Suppressor macrophage treated with lipopolysaccharide for 1 hour (primary cell): ENCODE data around the gene SULF2.

Experiments used
- DNase-seq, 3 donors: peaks; one replicate each; pipeline ENCODE4 v3.0.0-alpha.2; 2020 to 2022

The SULF2 gene

DNA sequence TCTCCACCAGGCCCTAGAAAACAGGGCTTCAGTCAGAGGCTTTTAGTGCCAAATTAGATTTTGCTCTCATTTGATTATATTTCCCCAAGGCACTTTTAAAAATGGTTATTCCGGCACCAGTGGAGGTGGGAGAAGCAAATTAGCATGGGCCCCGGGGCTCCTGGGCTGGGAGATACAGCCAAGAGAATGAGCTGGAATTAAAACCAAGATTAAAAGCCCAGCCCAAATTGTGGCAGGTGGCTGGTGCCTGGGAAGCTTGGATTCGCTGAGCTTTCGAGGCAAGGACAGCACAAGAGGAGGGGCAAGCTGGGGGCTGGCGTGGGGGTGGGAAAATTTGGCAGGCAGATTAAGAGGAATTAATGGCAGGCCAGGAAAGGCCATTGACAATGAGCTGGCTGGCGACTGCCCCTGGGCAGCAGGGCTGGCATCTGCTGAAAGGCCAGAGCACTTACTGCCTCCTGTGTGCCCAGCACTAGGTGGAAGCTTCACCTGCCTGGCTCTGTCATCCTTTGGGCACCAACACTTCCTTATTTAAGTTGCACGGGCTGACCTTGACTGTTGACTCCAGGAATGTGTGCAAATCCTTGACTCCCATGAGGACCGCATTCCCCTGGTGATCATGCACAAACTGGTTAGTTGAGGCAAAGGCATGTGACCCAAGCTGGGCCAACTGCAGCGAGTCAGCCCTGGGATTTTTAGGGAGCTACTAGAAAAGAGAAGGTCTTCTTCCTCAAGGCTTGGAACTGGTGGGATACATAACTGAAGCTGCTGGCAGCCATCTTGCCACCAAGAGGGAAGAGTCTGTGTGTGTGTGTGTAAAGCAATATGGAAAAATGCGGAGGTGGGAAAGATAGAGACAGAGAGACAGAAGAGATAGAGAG lies 76.1 kb downstream of the SULF2 start:
- no peak for DNase-seq

DNA sequence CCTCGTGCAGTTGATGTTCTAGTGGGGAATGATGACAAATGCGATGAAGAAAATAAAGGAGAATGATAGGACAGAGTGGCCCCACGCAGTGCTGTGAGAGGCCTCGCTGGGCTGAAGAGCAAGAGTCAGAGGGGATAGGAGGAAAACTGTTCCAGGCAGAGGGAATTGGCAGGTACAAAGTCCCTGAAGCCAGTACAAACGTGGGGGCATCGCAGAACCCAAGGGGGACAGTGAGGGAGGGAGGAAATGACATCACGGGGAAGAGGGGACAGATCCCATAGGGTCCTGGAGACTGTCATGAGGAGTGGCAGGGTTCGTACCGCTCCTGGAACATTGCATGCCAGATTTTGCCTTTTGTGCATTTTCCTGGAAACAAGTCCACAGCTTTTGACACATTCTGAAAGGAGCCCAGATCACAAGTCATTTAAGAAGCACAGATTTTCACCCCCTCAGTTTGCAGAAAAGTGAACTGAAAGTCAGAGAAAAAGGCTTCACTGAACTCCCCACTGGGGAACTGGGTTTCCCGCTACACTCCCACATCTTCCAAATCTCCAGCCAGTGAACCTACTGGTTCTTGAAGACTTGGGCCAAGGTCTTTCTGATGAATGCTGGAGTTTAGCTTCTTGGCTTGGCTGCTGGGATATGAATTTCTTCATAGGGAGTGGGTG lies 77.0 kb downstream of the SULF2 start:
- peak; percentile 76 to 86 (median 82) for DNase-seq

DNA sequence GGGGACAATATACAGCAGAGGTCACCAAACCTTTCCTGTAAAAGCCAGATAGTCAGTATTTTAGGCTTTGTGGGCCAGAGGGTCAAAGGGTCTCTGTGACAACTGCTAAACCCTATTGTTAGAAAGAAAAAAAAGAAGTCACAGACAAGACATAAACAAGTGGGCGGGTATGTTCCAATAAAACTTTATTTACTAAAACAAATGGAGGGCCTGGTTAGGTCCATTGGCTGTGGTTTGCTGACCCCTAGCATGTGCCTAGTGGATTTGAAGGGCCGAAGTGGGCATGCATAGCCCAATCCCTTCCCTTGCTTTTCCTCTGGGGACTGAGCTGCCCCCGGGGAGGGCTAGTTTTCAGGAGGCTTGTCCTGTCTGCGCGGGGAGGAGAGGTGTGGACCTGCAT lies 78.9 kb downstream of the SULF2 start:
- no peak for DNase-seq

DNA sequence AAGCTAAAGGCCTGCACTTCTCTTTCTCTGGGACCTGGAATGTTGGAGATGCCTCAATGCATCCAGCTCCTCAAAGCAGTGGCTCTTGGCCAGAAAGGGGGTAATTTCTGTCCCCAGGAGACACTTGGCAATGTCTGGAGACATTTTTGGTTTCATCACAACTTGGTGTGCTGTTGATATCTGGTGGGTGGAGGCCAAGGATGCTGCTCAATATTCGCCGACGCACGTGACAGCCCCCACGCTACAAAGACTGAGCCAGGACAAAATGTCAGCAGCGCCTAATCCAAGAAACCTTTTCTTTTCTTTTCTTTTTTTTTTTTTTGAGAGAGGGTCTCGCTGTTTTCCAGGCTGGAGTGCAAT lies 79.8 kb downstream of the SULF2 start:
- DNase-seq = no peak

DNA sequence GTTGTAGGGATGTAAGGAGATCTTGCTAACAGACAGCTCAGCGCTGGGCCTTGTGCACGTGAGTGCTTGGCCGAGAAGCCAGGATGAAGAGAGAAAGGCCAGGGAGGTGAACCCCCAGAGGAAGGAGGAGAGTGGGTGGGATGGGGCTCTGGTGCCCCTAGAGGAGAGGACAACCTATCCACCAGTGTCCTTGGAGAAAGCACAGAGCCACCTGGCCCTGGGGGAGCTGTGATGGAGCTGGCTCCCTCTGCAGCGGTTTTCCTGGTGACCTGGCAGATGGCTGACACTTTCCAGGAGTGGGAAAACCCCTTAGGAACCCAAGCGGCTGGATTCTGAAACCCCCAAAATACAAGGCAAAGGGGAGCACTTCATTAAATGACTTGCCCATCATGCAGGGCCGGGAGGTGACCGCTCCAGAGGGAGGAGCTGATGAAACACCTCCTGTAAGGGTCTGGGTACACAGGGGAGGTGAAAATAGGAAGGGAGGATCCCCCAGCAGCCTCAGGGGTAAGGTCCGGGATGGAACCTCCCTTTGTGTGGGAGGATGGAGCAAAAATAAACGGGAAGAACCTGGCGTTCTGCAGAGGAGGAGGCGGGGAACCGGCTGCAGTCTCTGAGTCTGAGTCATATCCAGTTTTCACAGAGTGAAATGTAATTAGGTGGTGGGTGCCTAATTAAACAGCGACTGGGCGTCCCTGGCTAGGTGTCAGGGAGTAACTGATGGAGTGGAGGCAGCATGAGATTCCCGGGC lies 80.4 kb downstream of the SULF2 start:
- peak in 1 of 3 donors; percentile 30 for DNase-seq

DNA sequence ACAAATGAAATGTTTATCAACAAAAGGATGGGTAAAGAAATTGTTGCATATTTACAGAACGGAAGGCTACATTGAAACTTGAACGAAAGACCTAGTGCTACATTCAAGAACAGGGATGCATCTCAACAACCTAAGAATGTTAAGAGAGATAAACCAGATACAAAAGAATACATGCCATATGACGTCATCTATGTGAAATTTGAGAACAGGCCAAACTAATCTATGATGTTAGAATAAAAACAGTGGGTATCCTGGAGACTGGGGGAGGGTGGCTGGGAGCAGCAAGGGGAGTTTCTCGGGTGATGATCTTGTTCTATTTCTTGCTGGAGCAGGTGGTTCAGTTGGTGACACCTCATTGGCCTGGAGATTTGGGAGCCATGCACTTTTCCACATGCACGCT lies 81.5 kb downstream of the SULF2 start:
- DNase-seq = no peak

DNA sequence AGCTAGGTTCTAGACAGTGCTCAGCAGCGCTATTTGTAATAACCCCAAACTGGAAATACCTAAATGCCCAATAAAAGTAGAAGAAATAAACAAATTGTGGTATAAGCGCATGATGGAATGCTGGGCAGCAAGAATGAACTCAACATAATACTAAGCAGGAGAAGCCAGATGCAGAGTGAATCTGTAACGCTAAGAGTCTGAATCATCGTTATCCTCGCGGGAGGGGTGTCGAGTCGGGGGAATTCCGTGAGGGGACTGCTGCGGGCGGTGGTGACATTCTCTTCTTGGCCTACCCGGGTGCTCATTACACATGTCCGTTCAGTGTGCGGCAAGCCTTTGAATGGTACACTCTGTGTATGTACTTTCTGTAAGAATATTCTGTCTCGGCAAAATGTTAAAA lies 83.7 kb downstream of the SULF2 start:
- no peak for DNase-seq

DNA sequence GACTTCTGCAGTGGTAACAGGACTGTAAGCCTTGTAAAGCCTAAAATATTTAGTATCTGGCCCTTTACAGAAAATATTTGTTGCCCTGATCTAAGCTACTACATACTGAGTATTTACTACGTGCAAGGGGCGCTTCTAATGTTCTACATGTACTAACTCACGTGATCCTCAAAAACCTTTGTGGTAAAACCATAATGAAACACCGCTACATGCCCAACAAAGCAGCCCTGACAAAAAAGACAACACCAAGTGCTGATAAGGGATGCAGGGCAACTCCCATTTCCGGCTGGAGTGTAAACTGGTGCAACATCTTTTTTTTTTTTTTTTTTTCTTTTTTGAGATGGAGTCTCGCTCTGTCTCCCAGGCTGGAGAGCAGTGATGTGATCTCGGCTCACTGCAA lies 85.0 kb downstream of the SULF2 start:
- no peak for DNase-seq

DNA sequence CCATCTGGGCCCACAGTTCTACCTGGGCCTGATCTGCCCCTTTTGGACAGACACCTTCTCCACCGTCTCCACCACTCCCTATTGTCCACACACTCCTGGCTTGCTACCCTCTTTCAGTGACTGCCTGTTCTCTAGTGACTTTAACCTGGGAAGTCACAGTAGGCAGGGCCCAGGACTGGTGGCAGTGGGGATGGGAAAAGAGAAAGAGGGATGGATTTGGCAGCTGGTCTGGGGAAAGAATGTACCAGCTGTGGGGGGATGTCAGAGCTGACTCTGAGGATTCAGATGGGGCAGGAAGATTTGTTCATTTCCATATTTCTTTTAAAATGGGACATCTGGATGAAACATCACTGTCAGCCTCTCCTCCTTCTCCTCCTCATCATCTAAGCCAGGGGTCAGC lies 85.5 kb downstream of the SULF2 start:
- DNase-seq = no peak

DNA sequence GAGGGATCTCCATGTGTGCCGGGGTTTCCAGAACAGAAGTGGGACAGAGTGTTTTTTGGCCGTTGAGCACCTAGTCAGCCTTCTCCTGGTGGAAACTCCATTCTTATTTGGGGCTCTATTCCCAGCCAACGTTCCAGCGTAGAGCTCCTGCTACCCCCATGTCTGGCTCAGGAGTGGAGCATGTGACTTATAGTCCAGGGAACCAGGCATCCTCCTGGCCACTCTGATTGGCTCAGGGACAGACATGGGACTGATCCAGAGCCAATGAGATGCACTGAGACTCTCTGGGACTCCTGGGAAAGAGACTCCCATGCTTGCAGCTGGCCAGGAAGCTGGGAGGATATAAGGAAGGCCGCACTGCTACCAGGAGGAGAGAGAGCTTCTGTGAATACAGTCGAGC lies 87.1 kb downstream of the SULF2 start:
- DNase-seq = no peak

DNA sequence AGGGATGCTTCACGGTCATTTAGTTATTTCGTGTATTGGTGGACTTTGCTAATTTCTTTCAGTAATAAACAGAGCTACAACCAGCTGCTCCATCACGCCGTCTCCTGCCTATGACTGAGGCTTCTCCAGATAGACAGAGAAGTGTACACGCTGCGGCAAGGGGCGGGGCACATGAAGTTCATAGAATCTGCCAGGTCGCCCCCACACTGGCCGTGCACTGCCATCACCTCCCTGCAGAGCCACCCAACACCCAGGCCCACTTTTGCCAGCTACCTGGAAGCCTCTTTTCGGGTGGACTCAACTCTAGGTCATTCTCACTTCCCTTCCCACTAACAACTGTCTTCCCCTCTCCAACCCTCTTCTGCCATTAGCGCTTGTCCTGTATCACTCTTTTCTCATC lies 88.4 kb downstream of the SULF2 start:
- DNase-seq = no peak

DNA sequence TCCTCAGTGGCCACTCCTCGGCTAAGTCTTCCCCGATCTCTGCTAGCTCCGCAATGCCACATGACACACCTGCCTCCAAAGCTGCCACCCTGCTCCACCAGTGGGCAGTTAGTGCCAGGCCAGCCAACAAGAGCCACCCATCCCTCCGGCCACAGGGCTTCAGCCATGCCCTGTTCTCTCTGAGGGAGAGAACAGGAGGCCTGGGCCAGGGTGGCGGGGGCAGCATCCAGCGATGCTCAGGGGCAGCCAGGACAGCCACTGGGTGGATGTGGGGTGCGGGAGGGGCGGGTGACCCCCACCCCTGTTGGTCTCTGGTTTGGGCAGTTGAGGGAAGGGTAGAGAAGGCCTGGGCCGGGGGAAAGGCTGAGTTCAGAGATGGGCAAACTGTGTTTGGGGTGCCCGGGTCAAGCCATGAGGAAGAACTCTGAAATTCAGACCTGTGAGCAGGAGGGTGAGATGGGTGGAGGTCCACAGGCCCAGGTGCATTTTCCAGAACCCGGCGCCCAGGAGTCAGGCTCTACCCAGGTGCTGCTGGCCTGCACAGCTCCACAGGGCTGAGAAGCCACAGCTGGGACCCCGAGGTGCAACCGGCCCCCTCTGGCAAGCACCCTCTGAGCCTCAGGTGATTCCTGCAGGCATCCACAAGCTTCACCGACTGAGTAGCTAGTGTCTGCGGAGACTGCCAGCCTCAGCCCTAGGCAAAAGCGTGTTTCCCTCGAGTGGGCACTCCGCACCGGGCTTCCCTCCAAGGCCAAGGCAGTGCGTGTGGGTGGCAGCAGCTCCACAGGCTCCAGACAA lies 91.1 kb downstream of the SULF2 start:
- DNase-seq = no peak

DNA sequence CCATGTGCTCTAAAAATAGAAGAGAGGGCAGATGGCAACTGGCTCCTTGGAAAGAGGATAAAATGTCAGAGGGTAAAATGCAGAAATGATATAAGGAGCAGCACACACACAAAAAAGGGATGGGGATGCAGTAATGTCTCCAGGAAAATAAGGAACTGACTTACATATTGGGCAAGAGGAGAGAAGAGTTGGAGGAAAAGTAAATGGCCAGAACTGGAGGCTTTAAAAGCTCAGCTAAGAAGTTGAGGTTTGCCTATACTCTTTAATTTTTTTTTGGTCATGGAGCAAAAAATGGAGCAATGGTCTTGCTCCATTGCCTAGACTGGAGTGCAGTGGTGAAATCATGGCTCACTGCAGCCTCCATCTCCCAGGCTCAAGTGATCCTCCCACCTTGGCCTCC lies 93.7 kb downstream of the SULF2 start:
- DNase-seq = peak in 2 of 3 donors; percentile 22 to 27

DNA sequence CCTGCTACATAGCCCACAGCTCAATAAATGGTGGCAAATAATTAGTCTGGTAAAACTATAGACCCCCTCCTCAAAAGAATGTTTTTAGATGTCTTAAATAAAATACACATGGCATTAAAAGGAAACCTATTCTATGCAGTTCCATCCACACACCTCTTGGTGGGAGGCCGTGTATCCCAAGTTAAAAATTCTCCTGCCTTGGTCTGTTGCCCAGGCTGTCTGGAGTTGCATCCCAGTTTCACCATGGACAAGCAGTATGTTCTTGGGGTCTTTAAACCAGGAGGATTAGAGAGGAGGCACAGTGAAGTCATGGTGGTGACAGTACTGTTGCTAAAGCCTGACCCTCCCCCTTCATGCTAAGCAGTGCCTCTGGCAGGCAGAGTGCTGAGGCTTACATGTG lies 95.5 kb downstream of the SULF2 start:
- DNase-seq = no peak

DNA sequence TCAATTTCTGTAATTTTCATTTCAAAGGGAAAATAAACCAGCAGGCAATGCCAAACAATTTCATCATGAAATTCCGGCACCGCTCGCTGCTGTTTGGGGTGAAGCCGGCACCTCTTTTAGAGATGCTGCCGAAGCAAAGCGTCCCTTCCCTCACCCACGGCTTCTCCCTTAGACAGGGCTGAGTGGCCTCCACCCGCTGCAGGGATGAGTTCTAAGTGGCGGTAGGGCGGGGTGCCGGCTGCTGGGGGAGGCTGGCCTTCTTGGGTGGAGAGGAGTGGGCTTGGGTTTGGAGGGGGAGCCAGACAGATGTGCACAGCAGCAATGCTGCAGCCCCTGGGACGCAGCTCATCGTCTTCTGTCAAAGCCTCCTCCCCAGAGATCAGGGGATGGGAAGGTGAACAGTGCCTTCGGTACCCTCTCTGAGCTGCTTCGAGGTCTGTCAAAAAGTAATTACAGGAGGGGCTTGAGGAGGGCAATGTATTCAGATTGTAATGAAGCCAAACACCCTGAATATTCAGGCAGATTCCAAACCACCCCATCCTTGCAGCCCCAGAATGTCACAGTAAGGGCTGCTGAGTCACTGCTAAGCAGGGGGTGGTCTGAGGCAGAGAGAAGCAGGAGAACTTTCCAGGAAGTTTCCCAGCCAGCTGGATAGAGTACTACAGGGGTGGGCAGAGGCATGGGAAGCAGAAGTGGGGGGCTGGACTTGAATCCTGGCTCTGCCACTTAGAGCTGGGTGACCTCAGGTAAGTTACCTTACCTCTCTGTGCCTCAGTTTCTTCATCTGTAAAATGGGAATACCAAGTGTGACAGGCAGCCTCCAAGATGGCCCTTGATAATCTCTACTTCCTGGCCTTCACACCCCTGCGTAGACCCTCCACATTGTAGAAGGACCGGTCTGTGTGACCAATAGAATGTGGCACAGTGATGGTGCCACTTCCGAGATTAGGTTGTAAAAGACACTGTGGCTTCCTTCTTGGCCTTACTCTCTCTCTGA lies 96.6 kb downstream of the SULF2 start:
- peak in 2 of 3 donors; percentile 14 to 17 for DNase-seq

DNA sequence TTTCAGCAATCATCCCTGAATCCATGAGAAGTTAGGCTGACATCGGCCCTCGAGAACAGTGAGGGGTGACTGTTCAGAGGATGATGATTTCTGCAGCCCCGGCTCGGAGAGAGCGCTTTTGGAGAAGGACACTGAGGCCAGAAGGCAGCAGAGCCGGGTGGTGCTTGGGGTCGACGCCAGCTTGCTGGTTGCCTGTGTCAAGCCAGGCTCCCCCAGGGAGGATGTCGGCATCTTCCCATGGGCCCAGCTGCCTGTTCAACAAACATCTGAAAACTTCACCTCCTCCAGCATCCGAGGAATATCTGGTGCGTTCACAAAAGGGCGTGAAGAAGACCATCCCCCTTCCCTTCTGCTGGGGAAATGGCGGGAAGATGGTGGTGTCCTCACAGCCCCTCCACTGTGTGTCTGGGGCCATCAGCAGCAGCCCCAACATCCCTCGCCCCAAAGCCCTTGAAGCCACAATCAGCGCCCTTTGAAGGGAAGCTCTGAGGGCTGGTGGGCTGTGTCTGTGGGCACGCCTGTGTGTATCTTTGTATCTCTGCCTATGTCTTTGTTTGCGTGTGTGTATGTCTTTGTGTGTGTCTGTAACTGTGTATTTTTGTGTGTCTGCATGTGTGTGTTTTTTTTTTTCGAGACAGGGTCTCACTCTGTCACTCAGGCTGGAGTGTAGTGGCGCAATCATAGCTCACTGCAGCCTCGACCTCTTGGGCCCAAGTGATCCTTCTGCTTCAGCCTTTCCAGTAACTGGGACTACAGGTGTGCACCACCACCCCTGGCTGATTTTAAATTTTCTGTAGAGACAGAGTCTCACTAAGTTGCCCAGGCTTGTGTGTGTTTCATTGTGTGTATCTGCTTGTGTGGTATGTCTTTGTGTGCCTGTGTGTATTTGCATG lies 97.9 kb downstream of the SULF2 start:
- no peak for DNase-seq

DNA sequence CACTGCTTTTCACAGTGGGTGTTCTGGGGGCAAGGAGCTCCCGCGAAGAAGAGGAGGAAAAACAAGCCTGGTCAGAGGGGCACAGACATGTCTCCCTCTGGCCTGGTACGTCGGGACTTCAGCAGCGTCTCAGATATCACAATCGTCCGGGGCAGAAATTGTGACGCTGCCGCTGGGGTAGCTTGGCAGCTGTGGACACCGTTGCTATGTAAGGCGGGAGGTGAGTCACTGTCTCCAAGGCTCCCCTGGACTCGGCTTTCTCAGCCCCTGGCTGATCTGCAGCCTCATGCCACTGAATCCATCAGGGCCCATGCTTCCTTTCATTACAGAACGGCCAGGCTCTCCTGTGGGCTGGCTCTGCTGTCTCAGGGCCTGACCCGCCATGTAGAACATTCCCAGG lies 98.7 kb downstream of the SULF2 start:
- no peak for DNase-seq

DNA sequence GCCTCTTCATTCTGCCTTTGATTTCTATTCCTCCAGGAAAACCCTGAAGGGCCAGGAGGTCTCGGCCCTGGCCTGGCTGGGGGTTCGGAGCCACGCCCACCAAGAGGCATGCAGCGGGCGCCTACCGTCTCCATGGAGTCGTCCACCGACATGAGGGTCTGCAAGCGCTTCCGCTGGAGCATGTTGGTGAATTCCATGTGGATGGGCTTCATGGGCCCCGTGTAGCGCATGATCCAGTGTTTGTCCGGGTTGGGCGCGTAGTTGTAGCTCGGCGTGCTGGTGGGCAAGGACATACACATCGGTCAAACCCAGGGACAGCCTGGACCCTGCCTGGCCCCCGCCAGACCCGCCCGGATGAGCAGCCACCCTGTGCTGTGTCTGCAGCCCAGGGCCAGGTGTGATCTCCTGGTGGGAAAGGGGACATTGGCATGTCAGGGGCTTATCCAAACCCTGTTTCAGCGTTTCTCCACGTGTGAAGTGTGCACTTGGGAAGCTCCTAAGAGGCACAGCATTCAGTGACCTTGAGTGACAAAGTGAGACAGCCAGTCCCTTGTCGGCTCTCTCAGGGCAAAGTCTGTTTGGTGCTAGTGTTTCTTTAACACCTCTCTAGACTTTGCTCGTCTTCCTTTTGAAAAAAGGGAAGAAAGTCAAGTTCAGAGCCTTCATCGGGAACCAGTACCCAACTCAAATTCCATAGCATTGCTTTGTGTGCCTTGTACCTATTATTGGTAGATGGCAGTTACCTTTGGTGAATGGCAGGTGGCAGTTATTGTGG lies 100.8 kb downstream of the SULF2 start:
- no peak for DNase-seq

DNA sequence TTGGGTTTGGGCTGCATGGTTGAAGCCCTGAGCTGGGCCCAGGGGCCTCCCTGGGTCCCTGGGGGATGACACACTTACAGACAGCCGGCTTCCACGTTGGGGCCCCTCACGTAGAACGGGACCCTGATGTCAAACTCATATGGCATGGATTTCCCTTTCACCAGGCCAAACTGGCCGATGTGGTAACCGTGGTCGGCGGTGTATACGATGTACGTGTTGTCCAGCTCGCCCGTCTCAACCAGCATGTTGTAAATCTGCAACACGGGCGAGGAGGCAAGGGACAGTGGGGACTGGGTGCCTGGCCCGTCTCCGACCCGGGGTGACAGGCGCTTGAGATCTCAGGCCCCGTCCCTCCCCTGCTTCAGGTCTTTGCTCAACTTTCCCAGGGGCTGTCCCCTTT lies 102.4 kb downstream of the SULF2 start:
- no peak for DNase-seq
